ENCODE results near the gene ACKR1.

GRCh38 chr1:159199901-159200300, 4.8 kb upstream of the ACKR1 start:
- TF ChIP-seq CTCF (conservative IDR thresholded peaks at IDR 0.05) (no peak), ZFX (IDR thresholded peaks at IDR 0.05) (no peak)
